ENCODE data around the gene GRIK2.

Gene GRIK2

DNA sequence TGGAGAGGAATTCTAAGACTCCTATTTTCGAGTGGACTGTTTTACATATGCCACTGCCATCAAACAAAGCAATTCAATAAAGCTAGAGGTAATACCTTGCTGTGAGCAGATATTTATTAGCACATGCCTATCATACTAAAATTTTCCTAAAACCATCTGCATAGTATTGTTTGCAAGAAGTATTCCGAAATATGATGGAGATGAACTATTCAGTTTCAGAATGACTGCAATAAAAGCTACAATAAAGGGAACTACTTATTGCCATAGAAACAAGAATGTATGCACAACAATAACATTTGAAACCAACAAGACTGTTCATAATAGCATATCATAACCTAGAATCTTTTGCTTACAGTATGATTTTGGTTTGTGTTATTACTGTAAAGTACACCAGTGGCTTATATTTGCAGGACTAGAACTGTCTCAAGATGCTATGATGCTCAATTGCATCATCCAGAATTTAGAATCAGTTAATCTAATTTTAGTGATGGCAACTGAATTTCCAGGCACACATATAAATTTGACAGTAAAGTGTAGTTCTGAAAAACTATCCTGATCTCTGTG lies 144.3 kb downstream of the GRIK2 start:
- no peak for DNase-seq (ENCODE audit: low read depth, low spot score)

DNA sequence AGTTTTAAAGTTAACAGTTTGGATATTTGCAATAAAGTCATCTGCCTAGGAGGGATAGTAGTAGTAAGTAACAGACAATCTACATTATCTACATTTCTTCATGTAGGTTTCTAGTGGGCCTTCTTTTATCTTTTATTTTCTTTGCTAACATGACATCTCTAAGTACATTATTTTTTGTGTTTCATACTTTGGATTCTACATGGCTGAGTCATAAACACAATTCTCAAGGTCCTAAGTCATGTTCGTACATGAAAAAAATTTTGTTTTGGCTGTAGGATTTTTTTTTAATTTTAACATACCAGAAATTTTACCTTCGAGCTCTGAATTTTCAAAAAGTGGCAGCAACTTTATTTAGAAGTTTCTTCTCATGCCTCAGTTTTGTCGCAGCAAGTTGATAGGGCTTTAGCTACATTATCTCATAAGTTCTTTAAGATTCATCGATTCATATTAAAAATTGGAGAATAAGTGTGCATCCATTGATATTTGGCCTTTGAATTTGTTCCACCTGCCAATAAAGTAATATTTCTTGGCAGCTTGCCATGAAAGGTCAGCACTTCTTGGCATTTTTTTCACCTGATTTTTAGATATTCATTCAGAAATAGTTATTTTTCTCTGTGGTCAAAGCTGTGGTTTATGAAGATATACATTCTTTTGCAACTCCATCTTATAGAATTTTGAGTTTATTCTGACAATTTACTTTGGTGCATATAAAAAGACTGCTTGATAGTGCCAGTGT lies 146.2 kb downstream of the GRIK2 start:
- DNase-seq (ENCODE audit: low read depth, low spot score) = peak; percentile 32

DNA sequence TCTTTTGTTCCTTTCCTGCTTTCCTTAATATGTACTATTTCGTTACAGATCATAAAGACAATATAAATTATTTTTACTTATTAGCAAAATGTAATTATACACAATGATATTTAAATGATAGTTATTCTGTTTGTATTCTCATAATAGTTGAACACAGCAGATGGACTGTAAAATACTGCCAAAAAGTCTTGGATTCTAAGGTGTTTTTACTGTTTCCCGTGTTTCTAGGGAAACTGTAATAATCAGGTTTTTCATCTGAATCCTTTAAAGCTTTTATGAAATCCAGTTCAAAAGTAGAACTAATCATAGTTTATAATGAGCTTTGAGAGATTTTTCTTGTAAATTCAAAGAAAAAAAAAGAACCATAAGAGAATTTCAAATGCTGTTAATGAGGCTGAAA lies 148.4 kb downstream of the GRIK2 start:
- DNase-seq (ENCODE audit: low read depth, low spot score) = no peak

DNA sequence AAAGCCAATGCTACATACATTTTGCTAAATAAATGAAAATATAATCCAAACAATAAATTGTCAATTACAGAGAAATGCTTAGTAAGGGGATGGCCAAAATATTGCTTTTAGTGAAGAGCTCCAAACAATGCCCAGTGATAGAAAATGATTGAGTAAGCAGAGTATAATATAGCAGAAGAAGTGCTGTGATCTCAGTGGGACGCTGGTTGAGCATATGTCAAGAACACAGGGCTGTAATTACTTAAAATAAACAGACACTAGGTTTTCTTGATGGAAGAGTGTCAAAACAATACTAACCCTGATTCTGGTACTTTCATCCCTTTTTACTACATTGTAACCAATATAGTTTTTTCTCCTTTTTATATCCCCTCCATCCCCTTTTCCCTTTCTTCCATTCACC lies 150.3 kb downstream of the GRIK2 start:
- DNase-seq (ENCODE audit: low read depth, low spot score) = no peak

DNA sequence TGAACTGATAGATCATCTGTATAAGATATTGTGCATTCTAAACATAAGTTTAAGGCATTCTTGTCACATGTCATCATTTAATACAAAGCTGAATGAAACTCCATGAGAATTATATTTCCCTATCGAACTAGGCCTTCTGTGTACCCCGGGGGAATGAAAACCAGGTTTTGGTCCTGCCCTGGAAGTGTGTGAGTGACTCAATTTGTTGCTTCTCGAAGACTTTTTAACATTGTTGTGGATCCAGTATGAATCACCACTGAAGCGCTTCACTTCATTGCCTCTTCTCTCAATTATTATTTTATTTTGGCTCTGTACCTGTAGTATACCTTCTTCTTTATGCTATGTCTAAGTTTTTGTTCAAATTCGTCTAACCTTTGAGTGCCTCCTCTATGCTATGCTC lies 150.8 kb downstream of the GRIK2 start:
- peak; percentile 33 for DNase-seq (ENCODE audit: low read depth, low spot score)

DNA sequence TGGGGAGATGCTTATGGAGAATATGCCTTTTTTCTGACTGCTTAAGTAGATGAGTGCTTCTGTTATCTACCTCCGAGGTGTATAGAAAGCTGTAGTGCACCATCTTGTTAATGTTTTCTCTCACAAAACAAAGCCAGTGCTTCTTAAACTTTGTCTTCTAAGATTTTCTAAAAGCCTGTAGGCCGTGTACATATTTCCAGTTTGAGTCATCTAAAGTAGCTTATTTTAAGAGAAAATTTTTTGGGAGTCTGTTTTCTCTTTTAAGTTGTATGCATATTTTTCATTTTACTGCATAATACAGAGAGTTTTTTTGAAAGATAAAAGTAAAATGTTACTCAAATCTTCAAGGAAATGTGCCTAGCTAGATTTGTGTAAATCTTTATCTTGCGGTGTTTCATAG lies 151.7 kb downstream of the GRIK2 start:
- no peak for DNase-seq (ENCODE audit: low read depth, low spot score)

DNA sequence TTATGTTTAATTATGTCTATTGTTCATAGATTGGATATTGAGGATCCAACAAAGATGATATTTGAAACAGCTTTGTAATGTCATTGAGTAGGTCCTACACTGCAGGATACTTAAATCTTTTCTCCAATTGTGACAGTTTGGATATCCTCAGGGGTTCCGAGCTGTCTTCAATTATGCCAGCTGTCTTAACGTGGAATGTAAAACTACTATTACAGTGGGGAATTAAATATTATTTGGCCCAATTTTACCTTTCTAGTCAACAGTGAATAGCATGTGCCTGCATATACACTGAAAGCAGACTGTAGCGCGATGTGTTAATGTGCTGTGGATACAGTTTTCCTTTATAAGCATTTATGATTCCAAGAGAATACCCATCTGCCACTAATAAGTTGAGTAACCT lies 156.9 kb downstream of the GRIK2 start:
- DNase-seq (ENCODE audit: low read depth, low spot score) = no peak

DNA sequence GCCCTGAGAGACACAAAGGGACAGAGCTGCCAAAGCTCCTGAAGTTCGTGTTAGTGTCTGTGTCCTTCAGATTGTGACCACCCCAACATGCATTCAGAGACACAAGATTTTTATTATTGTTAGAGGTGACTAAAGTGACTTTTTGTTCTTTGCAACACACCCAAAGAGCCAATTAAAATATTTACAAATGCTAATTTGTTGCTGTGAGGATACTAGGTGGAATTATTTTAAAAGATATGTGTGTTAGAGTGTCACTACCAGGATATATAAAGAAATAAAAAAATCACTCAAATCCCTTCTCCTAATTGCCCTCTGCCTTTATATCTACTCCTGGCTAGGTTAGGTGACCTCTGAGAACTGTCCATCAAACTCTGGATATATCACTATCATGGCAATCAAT lies 160.7 kb downstream of the GRIK2 start:
- DNase-seq (ENCODE audit: low read depth, low spot score) = no peak

DNA sequence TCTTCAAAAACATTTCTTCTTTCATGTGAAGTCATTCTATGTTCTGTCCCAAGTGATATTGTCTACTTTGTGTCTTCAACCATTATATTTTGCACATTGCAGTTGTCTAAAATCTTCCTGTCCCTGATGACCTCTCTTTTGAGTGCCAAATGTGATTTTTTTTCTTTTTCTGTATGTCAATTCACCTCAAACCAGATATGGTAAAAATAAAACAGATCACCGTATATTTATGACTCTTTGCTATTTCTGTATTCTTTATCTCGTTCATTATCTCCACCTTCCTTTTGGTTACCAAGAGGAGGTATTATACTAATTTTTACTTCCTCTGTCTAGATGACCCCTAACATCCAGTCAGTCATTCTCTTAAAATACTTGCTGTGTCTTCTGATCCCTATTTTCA lies 165.2 kb downstream of the GRIK2 start:
- DNase-seq (ENCODE audit: low read depth, low spot score) = no peak

DNA sequence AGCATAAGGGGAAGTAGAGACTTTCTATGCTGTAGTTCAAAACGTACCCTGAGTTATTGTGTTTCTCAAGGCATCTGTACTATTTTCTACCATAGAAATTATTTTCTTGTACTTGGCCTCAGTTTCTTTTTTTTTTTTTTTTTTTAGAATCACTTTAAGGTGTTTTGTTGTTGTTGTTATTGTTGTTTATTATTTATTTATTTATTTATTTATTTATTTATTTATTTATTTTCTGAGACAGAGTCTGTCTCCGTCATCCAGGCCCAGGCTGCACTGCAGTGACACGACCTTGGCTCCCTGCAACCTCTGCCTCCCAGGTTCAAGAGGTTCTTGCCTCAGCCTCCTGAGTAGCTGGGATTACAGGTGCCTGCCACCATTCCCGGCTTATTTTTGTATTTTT lies 179.1 kb downstream of the GRIK2 start:
- DNase-seq (ENCODE audit: low read depth, low spot score) = no peak

DNA sequence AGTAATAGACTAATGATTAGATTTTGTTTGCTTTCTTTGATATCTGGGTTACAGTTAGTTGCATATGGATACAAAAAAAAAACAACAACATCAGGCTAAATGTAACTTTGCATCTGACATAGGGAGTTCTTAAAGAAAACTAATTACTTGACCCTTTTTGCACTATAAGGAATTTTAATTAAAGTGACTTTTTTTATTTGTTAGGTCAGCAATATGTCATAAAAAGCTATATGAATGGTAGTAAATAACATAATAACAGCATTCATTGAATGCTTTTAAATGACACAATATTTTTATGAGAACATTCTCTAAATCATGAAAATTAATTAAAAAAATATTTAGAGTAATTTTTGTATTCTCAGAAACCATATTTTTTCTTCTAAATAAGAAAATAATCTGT lies 183.6 kb downstream of the GRIK2 start:
- no peak for DNase-seq (ENCODE audit: low read depth, low spot score)

DNA sequence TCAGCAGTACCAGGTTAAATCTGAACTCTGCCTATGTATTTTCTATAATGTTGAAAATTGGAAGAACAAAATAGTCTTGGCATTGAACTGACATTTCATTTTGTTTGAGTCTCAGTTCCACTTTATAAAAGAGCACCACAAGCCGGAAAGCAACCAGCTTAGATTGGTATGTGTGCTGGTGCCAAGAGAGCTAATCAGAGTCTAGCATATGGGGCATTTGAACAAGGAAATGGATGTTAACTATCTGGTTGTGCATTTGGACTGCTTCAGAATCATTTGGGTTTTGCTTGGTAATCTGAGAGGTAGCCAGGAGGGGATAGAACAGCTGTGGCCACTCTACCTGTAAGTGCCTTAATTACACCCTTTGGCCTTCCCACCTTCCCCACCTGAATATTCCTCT lies 184.8 kb downstream of the GRIK2 start:
- DNase-seq (ENCODE audit: low read depth, low spot score) = no peak

DNA sequence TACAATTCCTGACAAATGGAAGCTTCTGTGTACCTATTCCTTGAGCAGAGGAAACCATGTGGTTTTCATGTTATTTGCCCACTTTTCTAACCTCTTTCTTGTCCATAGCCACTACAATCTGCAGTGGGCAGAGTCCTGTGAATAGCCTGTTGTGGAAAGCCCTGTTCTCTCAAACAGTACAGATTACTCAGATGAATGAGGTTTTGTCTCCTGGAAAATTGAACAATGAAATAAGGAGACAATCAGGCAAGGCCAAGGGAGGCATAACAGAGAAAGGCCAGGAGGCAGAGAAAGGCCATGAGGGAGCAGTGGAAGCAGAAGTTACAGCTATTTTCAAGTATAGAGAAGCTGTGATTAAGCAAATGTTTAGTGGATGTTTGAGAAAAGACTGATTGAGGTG lies 189.3 kb downstream of the GRIK2 start:
- no peak for DNase-seq (ENCODE audit: low read depth, low spot score)

DNA sequence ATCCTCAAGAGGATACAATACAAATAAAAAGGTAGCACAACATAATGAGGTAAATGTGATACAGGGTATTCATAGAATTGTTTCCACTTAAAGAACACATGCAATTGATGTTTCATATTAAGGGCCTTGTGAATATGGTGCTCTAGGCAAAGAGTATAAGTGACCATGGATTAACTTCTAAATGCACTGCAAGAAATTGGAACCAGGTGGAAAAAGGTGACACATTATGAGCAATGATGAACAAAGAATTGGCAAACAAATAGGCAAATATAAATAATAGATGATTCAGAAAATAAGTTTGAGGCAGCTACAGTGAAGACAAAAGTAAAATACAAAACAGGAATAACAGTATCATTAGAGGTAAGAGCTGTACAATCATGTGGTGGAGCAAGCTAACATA lies 192.0 kb downstream of the GRIK2 start:
- no peak for DNase-seq (ENCODE audit: low read depth, low spot score)

DNA sequence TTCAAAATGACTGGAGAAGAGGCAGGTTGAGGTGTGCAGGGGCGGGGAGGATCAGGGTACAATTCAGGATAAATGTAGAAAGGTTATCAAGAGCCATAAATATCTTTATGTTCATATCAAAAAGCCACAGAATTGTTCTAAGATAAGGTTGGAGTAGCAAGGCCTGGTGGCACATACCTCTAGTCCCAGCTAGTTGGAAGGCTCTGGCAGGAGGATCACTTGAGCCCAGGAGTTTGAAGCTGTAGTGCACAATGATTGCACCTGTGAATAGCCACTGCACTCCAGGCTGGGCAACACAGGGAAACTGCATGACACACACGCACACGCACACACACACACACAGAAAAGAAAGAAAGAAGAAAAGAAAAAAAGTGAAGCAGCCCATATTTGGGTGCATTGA lies 194.8 kb downstream of the GRIK2 start:
- no peak for DNase-seq (ENCODE audit: low read depth, low spot score)

DNA sequence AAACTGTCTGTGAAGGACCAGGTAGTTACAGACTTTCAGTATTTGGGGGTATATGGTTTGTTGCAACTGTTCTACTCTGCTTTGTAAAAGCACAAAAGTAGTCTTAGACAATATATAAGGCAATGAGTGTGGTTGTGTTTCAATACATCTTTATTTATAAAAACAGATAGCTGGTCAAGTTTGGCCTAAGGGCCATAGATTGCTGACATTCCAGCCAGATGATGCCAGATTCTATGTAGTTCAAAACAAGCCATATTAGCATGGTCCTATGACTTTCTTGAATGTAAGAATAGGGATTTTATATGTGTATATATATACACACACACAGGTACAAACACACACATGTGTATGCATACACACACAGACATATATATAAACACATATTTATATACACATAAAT lies 201.8 kb downstream of the GRIK2 start:
- DNase-seq (ENCODE audit: low read depth, low spot score) = no peak

DNA sequence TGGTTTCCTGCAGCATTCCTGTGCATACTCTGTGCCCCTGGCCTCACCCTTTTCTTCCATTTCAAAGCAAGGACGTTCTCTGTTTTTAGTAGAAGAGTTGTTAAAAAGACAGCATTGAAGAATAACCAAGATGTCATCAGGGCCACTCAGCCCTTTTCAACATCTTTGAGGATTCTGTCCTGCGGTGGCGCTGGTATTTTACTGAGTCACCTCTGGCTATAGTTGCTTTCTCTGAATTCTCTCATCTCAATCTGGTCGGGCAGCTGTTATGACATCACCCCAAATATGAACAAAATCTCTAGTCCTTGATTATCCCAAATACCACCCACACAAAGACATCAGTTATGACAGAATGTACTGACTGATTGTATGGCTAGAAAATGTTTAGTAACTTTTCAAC lies 204.2 kb downstream of the GRIK2 start:
- DNase-seq (ENCODE audit: low read depth, low spot score) = peak; percentile 81

DNA sequence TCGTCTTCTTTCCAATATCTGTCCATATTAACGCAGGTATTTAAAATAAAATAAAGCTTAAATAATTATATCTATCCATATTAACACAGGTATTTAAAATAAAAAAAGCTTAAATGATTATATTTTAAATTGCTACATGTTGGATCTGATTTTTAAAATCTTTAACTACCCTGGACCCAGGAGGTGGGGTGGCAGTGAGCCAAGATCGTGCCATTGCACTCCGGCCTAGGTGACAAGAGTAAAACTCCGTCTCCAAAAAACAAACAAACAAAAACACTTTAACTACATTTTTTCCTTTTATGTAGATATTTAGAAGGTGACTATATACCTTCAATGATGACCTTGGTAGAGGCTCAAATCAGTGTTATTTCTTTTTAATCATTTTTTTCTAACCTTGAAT lies 211.9 kb downstream of the GRIK2 start:
- no peak for DNase-seq (ENCODE audit: low read depth, low spot score)

DNA sequence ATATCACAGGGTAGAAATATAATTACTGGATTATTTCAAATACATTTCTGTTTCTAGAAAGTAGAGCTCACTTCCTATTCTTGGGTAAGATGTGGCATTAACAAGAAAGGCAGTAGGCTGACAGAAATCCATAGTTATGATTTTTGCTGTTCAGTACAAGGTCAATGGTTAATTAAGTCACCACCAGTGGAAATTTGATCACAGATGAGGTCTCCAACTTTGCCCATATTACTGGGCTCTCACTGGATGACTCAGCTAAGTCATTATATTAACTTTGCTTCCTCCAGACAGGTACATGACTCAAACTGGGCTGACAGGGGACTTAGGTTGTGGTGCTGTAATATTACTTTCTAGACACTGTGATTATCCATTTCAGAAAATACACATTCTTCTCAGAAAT lies 212.4 kb downstream of the GRIK2 start:
- DNase-seq (ENCODE audit: low read depth, low spot score) = peak; percentile 29

DNA sequence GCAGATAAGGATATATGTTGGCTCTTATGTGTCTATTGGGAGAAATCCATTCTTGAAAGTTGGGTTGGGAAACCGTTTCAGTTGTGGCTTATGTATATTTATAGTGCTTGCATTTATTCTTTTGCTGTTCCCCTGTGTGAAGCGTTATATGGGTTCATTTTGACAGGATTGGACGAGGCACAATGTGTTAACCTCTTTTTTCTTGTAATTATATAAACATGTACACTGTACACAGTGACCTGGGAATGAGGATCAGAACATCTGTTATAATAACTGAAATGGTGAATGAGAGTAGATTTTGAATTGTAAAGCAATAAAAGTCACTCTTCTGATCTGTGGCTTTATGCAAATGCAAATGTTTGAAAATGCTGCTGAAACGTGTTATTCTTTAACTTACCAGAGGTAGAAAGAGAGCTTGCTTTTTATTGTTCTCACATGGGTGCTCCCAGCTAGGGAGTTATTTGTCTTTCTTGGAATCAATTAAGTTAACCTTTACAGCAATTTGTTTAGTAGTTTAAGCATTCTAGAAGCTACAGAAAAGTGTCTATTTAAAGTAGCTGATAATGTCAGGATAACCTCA lies 213.7 kb downstream of the GRIK2 start:
- DNase-seq (ENCODE audit: low read depth, low spot score) = no peak

DNA sequence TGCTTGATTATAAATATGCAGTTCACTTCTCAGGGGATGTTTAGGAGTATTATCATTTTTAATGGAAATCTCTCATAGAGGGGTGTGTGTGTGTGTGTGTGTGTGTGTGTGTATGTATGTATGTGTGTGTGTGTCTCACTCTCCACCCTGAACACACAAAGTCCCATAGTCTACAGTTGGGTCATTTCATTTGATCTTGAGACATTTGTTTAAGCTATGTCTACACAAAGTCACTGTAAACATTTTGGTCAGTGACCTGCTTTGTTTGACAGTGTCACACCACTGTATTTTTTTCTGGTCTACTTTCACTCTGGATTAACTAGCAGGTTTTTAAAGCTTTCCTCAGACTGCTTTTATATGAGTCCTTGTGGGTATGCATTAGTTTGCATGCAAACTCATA lies 215.2 kb downstream of the GRIK2 start:
- DNase-seq (ENCODE audit: low read depth, low spot score) = no peak

DNA sequence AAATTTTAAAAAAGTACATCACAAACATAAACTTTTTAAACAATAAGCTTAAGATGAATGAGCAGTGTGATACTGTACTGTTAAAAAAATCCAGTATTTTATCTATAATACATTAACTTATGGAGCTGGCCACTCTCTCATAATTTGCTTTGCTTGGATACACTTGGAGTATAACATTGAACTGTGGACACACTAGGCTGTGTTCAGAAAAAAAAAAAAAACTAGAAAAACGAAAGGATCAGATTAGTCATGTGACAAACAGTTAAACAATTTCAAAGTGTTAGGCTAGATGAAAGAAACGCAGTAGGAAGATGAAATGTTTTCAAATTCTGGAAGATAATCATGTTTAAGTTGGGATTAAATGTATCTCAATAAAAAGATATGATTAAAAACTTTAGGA lies 220.0 kb downstream of the GRIK2 start:
- DNase-seq (ENCODE audit: low read depth, low spot score) = no peak

DNA sequence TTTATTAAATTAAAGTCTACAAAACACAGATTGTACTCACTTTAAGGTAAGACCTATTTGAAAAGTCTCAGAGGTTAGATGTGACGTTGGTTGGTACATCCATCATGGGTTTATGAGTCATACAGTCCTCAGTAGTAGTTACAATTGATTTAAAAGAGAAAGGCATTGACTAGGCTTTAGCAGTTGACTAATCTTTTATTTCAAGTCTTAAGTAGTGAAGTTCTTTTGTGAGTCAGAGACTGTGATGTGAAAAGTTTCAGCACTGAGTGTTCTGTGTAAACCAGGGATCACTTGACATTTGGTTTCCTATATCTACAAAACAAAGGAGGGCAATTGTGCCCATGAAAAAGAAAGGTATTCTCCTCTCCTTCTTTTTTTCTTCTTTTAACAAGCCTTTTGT lies 221.3 kb downstream of the GRIK2 start:
- peak; percentile 79 for DNase-seq (ENCODE audit: low read depth, low spot score)

DNA sequence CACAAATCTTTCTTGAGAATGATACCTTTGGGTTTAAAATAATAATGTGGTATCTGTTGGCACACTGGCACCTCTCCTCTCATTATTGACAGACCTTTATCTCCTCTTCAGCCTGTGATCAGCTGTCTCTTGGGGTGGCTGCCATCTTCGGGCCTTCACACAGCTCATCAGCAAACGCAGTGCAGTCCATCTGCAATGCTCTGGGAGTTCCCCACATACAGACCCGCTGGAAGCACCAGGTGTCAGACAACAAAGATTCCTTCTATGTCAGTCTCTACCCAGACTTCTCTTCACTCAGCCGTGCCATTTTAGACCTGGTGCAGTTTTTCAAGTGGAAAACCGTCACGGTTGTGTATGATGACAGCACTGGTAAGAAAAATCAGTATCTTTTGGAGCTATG lies 232.8 kb downstream of the GRIK2 start:
- no peak for DNase-seq (ENCODE audit: low read depth, low spot score)
